ENCODE results near the gene TIMELESS.

TIMELESS gene

DNA sequence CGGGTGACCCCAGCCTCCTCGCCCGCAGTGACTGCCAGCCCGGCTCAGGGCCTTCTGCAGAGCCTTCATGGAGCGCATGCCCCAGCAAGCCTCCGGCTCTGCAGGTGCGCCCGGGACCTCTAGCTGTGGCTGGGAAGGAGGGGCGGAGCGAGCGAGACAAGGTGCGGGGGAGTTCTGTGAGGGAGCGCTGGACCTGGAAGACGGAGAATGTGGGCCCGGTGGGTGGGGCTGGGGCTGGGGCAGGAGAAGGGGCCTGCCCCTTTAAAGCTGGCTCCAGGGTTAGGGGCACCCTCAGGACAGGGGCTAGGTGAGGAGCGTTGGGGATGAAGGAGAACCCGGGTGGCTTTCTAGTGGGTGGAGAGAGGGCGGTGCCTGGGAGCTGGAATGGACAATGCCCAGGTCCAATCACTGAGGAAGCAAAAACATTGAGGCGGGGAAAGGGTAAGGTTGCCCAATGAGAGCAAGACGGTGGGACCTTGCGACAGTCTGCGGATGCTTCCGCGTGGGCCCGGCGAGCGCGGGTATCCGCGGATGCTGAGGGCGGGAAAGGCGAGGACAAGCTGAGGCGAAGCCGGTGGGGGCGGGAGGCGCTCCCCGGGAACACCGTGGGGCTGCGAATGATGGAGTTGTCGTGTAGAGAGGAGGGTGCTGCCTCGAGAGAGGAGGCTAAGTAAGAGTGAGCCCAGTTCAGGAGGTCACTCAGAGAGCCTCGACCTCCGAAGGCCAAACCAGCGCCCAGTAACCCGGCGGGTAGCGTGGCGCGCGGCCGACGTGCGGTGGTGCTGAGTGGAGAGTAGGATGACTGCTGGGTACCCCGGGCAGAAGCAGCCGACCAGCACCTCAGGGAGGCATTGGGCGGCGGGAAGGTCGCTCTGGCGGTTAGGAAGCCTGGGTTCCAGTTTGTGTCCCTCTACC, 39.1 kb upstream of the TIMELESS start, which contains the start of gene GLS2:
GLS2 (minus strand) TSS at position 121 of the 915 bp plus-strand sequence; CDS start at position 78, 43 bp downstream.
- H2AFZ ChIP-seq (ENCODE audit: low read length) = peak within 1 kb of the TSS; percentile 71
- no peaks in the 10 kb centered on the region for H3K79me1 ChIP-seq (ENCODE audit: low read depth, low read length)
- DNase-seq (ENCODE audit: low spot score) = peak; percentile 58
- H3K4me2 ChIP-seq (ENCODE audit: insufficient read depth, low read length, poor library complexity, severe bottlenecking) = peak within 1 kb of the TSS; percentile 97
- H2BK5ac ChIP-seq (ENCODE audit: low read length) = peak within 1 kb of the TSS; percentile 77
- H3K14ac ChIP-seq (ENCODE audit: low read length) = peak within 1 kb of the TSS; percentile 21
- no peak within 1 kb of the TSS for H4K91ac ChIP-seq (ENCODE audit: low read depth, low read length, poor library complexity)
- peak within 1 kb of the TSS; percentile 91 for H3K23ac ChIP-seq (ENCODE audit: low read depth, low read length, poor library complexity)
- WGBS, 2 donors (ENCODE audit: extremely low coverage in 2 of 2, insufficient read length in 2 of 2, insufficient replicate concordance in 1 of 2) = no CpG with 5 or more reads among the region's 59 CpGs
- H3K9me3 ChIP-seq (replicated peaks in 1 of 2; ENCODE audit: control insufficient read depth in 2 of 2, insufficient read depth in 1 of 2, low read depth in 1 of 2, low read length in 2 of 2) = peaks cover 7 to 10% of the 10 kb centered on the region in 2 donors
- peak within 1 kb of the TSS; percentile 96 for H2BK15ac ChIP-seq (ENCODE audit: low read length)
- no peak within 1 kb of the TSS for H2BK120ac ChIP-seq (ENCODE audit: low read depth, low read length)
- H3K36me3 ChIP-seq (replicated peaks in 1 of 2; ENCODE audit: control insufficient read depth in 2 of 2, insufficient read depth in 2 of 2, low read length in 2 of 2) = peaks cover 0 to 8% of the 10 kb centered on the region in 2 donors
- H2AK5ac ChIP-seq (ENCODE audit: low read depth, low read length) = peak within 1 kb of the TSS; percentile 63
- H3K4me1 ChIP-seq (ENCODE audit: control insufficient read depth in 2 of 2, insufficient read depth in 1 of 2, low read depth in 1 of 2, low read length in 2 of 2) = peaks cover 3 to 8% of the 10 kb centered on the region in 2 donors
- no peak within 1 kb of the TSS for H4K8ac ChIP-seq (ENCODE audit: low read depth, low read length)
- H3K18ac ChIP-seq (ENCODE audit: low read length) = peak within 1 kb of the TSS; percentile 96
- no peak within 1 kb of the TSS for H3K27ac ChIP-seq (replicated peaks; ENCODE audit: low read length)
- H3K27me3 ChIP-seq (ENCODE audit: control insufficient read depth in 3 of 3, insufficient read depth in 3 of 3, low read depth in 1 of 3, low read length in 3 of 3) = peaks cover 0 to 41% (median 10%) of the 10 kb centered on the region in 3 experiments
- peak within 1 kb of the TSS; percentile 7 for H3K4ac ChIP-seq (ENCODE audit: low read length)
- peak within 1 kb of the TSS in 1 of 2 donors; percentile 82 for H3K4me3 ChIP-seq (ENCODE audit: low read length in 2 of 2)
- H2BK12ac ChIP-seq (ENCODE audit: low read length) = peak within 1 kb of the TSS; percentile 41
- peak within 1 kb of the TSS; percentile 81 for H3K9ac ChIP-seq (ENCODE audit: low read depth, low read length, poor library complexity)

DNA sequence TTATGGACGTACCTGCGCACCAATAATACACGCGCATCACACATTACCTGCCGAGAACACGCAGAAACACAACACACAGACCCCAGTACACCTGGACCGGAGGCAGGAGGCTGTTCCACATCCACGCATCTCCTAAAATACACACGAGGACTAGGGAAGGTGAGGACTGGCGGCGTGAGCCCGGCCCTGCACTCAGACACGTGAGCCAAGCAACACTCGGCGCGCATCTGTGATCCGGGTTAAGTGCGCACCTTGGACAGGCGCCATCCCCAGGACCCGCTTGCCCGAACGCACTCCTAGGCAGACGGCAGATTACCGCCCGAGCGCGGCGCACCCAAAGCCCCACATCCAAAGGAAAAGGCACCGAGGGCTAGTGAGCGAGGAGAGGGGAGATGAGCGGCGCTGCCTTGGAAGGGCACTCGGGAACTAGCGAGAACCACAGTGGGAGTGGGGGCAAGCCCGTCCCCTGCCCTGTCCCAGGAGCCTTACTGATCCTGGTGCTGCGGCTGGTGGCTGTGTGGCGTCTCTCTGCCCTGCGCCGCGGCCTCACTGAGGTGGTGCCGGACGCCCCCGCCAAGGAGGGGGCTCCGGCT, 38.3 kb upstream of the TIMELESS start:
- peak overlapping the region; percentile 25 for H2AK5ac ChIP-seq (ENCODE audit: low read depth, low read length)
- H3K4me3 ChIP-seq (ENCODE audit: low read length in 2 of 2) = peak overlapping the region in 1 of 2 donors; percentile 82

DNA sequence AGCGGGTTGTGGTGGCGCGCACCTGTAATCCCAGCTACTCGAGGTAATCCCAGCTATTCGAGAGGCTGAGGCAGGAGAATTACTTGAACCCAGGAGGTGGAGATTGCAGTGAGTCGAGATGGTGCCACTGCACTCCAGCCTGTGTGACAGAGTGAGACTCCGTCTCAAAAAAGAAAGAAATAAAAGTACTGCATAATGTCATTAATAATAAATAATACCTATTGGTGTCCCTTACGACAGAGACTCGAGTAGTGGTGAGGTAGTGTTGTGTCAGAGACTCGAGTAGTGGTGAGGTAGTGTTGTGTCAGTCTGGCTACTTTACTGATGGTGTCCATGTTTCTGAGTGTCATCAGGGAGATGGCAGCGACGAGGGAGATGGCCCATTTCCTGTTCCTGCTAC, 37.5 kb upstream of the TIMELESS start:
- Histone ChIP-seq H3K27ac (replicated peaks; ENCODE audit: low read length) (no peak overlapping the region), H2BK5ac (ENCODE audit: low read length) (no peak overlapping the region), H3K9me3 (replicated peaks in 1 of 2; ENCODE audit: control insufficient read depth in 2 of 2, insufficient read depth in 1 of 2, low read depth in 1 of 2, low read length in 2 of 2) (peaks cover 0 to 10% of the 10 kb centered on the region in 2 donors), H2AK5ac (ENCODE audit: low read depth, low read length) (no peak overlapping the region), H3K14ac (ENCODE audit: low read length) (no peak overlapping the region), H4K91ac (ENCODE audit: low read depth, low read length, poor library complexity) (no peak overlapping the region), H3K18ac (ENCODE audit: low read length) (no peak overlapping the region), H3K4me2 (ENCODE audit: insufficient read depth, low read length, poor library complexity, severe bottlenecking) (no peak overlapping the region), H2BK15ac (ENCODE audit: low read length) (no peak overlapping the region), H3K4ac (ENCODE audit: low read length) (no peak overlapping the region), H3K79me1 (ENCODE audit: low read depth, low read length) (no peaks in the 10 kb centered on the region), H3K4me1 (ENCODE audit: control insufficient read depth in 2 of 2, insufficient read depth in 1 of 2, low read depth in 1 of 2, low read length in 2 of 2) (peaks cover 3 to 8% of the 10 kb centered on the region in 2 donors), H3K23ac (ENCODE audit: low read depth, low read length, poor library complexity) (no peak overlapping the region), H3K36me3 (replicated peaks in 1 of 2; ENCODE audit: control insufficient read depth in 2 of 2, insufficient read depth in 2 of 2, low read length in 2 of 2) (peaks cover 0 to 8% of the 10 kb centered on the region in 2 donors), H3K27me3 (ENCODE audit: control insufficient read depth in 3 of 3, insufficient read depth in 3 of 3, low read depth in 1 of 3, low read length in 3 of 3) (peaks cover 0 to 41% (median 10%) of the 10 kb centered on the region in 3 experiments), H2BK120ac (ENCODE audit: low read depth, low read length) (no peak overlapping the region), H3K4me3 (ENCODE audit: low read length in 2 of 2) (no peak overlapping the region), H3K9ac (ENCODE audit: low read depth, low read length, poor library complexity) (no peak overlapping the region), H4K8ac (ENCODE audit: low read depth, low read length) (no peak overlapping the region), H2AFZ (ENCODE audit: low read length) (no peak overlapping the region), H2BK12ac (ENCODE audit: low read length) (no peak overlapping the region)
- DNase-seq (ENCODE audit: low spot score) = no peak
- WGBS, 2 donors (ENCODE audit: extremely low coverage in 2 of 2, insufficient read length in 2 of 2, insufficient replicate concordance in 1 of 2) = no CpG with 5 or more reads among the region's 12 CpGs

More for the DNA sequence above, 38.3 kb upstream of the TIMELESS start:
- no peak overlapping the region for H4K91ac ChIP-seq (ENCODE audit: low read depth, low read length, poor library complexity)
- peak overlapping the region; percentile 81 for H3K9ac ChIP-seq (ENCODE audit: low read depth, low read length, poor library complexity)
- H3K23ac ChIP-seq (ENCODE audit: low read depth, low read length, poor library complexity) = peak overlapping the region; percentile 23
- peak overlapping the region; percentile 45 for H2BK15ac ChIP-seq (ENCODE audit: low read length)
- H3K14ac ChIP-seq (ENCODE audit: low read length) = peak overlapping the region; percentile 21
- H2BK12ac ChIP-seq (ENCODE audit: low read length) = no peak overlapping the region
- no peaks in the 10 kb centered on the region for H3K79me1 ChIP-seq (ENCODE audit: low read depth, low read length)
- peak overlapping the region; percentile 81 for H3K18ac ChIP-seq (ENCODE audit: low read length)
- no peak overlapping the region for H4K8ac ChIP-seq (ENCODE audit: low read depth, low read length)
- H2BK120ac ChIP-seq (ENCODE audit: low read depth, low read length) = no peak overlapping the region
- WGBS, 2 donors (ENCODE audit: extremely low coverage in 2 of 2, insufficient read length in 2 of 2, insufficient replicate concordance in 1 of 2) = no CpG with 5 or more reads among the region's 44 CpGs
- no peak overlapping the region for H2BK5ac ChIP-seq (ENCODE audit: low read length)
- peak overlapping the region; percentile 97 for H3K4me2 ChIP-seq (ENCODE audit: insufficient read depth, low read length, poor library complexity, severe bottlenecking)
- no peak overlapping the region for H3K4ac ChIP-seq (ENCODE audit: low read length)
- peaks cover 3 to 10% of the 10 kb centered on the region in 2 donors for H3K9me3 ChIP-seq (replicated peaks in 1 of 2; ENCODE audit: control insufficient read depth in 2 of 2, insufficient read depth in 1 of 2, low read depth in 1 of 2, low read length in 2 of 2)
- peak overlapping the region; percentile 71 for H2AFZ ChIP-seq (ENCODE audit: low read length)
- peaks cover 3 to 8% of the 10 kb centered on the region in 2 donors for H3K4me1 ChIP-seq (ENCODE audit: control insufficient read depth in 2 of 2, insufficient read depth in 1 of 2, low read depth in 1 of 2, low read length in 2 of 2)
- no peak overlapping the region for H3K27ac ChIP-seq (replicated peaks; ENCODE audit: low read length)
- H3K27me3 ChIP-seq (ENCODE audit: control insufficient read depth in 3 of 3, insufficient read depth in 3 of 3, low read depth in 1 of 3, low read length in 3 of 3) = peaks cover 0 to 41% (median 10%) of the 10 kb centered on the region in 3 experiments
- H3K36me3 ChIP-seq (replicated peaks in 1 of 2; ENCODE audit: control insufficient read depth in 2 of 2, insufficient read depth in 2 of 2, low read length in 2 of 2) = peaks cover 0 to 8% of the 10 kb centered on the region in 2 donors
- DNase-seq (ENCODE audit: low spot score) = no peak

DNA sequence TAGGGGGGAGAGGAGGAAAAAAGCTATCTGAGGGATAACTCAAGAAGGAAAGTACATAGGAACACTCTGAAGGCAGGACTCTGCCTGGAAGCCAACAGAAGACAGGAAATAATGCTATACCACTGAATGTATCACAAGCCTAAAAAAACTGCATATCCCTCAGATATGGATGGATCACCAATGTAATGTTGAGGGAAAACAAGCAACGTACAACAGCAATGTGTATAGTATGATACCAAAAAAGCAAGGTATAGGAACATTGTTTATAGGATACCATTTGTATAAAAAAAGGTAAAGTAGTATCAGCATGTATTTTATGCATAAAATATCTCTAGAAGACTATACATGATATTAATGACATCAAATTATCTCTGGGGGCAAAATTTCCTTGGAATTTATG, 35.3 kb upstream of the TIMELESS start:
- no peak overlapping the region for H3K4ac ChIP-seq (ENCODE audit: low read length)
- no peak overlapping the region for H2BK5ac ChIP-seq (ENCODE audit: low read length)
- no peak overlapping the region for H3K23ac ChIP-seq (ENCODE audit: low read depth, low read length, poor library complexity)
- H4K91ac ChIP-seq (ENCODE audit: low read depth, low read length, poor library complexity) = no peak overlapping the region
- no peak for DNase-seq (ENCODE audit: low spot score)
- peaks cover 0 to 8% of the 10 kb centered on the region in 2 donors for H3K9me3 ChIP-seq (replicated peaks in 1 of 2; ENCODE audit: control insufficient read depth in 2 of 2, insufficient read depth in 1 of 2, low read depth in 1 of 2, low read length in 2 of 2)
- H3K14ac ChIP-seq (ENCODE audit: low read length) = no peak overlapping the region
- H3K27me3 ChIP-seq (ENCODE audit: control insufficient read depth in 3 of 3, insufficient read depth in 3 of 3, low read depth in 1 of 3, low read length in 3 of 3) = peaks cover 0 to 34% (median 10%) of the 10 kb centered on the region in 3 experiments
- H2AK5ac ChIP-seq (ENCODE audit: low read depth, low read length) = no peak overlapping the region
- H4K8ac ChIP-seq (ENCODE audit: low read depth, low read length) = no peak overlapping the region
- no peak overlapping the region for H3K4me2 ChIP-seq (ENCODE audit: insufficient read depth, low read length, poor library complexity, severe bottlenecking)
- H3K9ac ChIP-seq (ENCODE audit: low read depth, low read length, poor library complexity) = no peak overlapping the region
- no peak overlapping the region for H2BK12ac ChIP-seq (ENCODE audit: low read length)
- H2BK120ac ChIP-seq (ENCODE audit: low read depth, low read length) = no peak overlapping the region
- no peak overlapping the region for H3K4me3 ChIP-seq (ENCODE audit: low read length in 2 of 2)
- H2BK15ac ChIP-seq (ENCODE audit: low read length) = no peak overlapping the region
- H3K36me3 ChIP-seq (replicated peaks in 1 of 2; ENCODE audit: control insufficient read depth in 2 of 2, insufficient read depth in 2 of 2, low read length in 2 of 2) = peaks cover 0 to 8% of the 10 kb centered on the region in 2 donors
- no peak overlapping the region for H3K27ac ChIP-seq (replicated peaks; ENCODE audit: low read length)
- peaks cover 3 to 8% of the 10 kb centered on the region in 2 donors for H3K4me1 ChIP-seq (ENCODE audit: control insufficient read depth in 2 of 2, insufficient read depth in 1 of 2, low read depth in 1 of 2, low read length in 2 of 2)
- no CpG with 5 or more reads among the region's 1 CpG for whole genome bisulfite sequencing, 2 donors (ENCODE audit: extremely low coverage in 2 of 2, insufficient read length in 2 of 2, insufficient replicate concordance in 1 of 2)
- H3K79me1 ChIP-seq (ENCODE audit: low read depth, low read length) = no peaks in the 10 kb centered on the region
- H2AFZ ChIP-seq (ENCODE audit: low read length) = no peak overlapping the region
- H3K18ac ChIP-seq (ENCODE audit: low read length) = no peak overlapping the region

All from neuronal stem cell (in vitro differentiated cells).